Measurements from ENCODE around the gene FCER1G. TPM values are rescaled to one million over a fixed set of nuclear protein-coding genes. Genes with fewer than 3 reads are reported as not detected.

FCER1G gene
- total and polyA plus RNA-seq, 2 donors (not counting 3 experiments of a cell fraction or from before 2014, with no cell fraction given) = 1.1 to 1.6 TPM

- H3K27ac ChIP-seq (ENCODE audit: insufficient read depth, low read depth, low read length) = peak overlapping the region; percentile 98
- no TSS peak for BruUV-seq (replicated peaks)
- peak overlapping the region; percentile 47 for H3K4me2 ChIP-seq (ENCODE audit: insufficient read depth, low read length)
- dilution Hi-C loops (cut with MboI; ENCODE audit: extremely low pct_ligation_motif_present, low sequenced_read_pairs) = no loop called here
- H4K20me1 ChIP-seq (replicated peaks; ENCODE audit: control insufficient read depth, extremely low read depth, insufficient read depth, low read length) = no peaks in the 10 kb centered on the region
- TF ChIP-seq GATA2 (IDR thresholded peaks at IDR 0.05; ENCODE audit: insufficient read depth, insufficient read length, low read depth, low read length) (peak; percentile 80), MAX (IDR thresholded peaks at IDR 0.05; ENCODE audit: insufficient read depth, insufficient read length) (no peak)
- no peaks in the 10 kb centered on the region for H3K9me1 ChIP-seq (replicated peaks; ENCODE audit: control insufficient read depth, extremely low read depth, insufficient read depth, low read length)
- no peaks in the 10 kb centered on the region for H3K9me3 ChIP-seq (replicated peaks; ENCODE audit: control insufficient read depth, insufficient read depth, low read length)
- POLR2A ChIA-PET = interaction anchor here (0.9 kb wide), 1 partner anchor 25 kb away, joined by 4 read pairs; no protein-coding TSS in a partner anchor
- DNase-seq (ENCODE audit: low read depth, low spot score) (peak; percentile 59), FAIRE-seq (no peak)
- no peaks in the 10 kb centered on the region for H3K36me3 ChIP-seq (ENCODE audit: control insufficient read depth in 2 of 2, extremely low read depth in 1 of 2, insufficient read depth in 2 of 2, low read length in 2 of 2)
- H3K9ac ChIP-seq (replicated peaks; ENCODE audit: extremely low read depth, insufficient read depth, low read length) = peak overlapping the region; percentile 75
- no peak overlapping the region for H3K4me3 ChIP-seq (replicated peaks in 1 of 3; ENCODE audit: insufficient read depth in 1 of 3, low read depth in 1 of 3, low read length in 3 of 3)
- peaks cover 60% of the 10 kb centered on the region for H3K4me1 ChIP-seq (ENCODE audit: control insufficient read depth, extremely low read depth, insufficient read depth, low read length)
- no peak overlapping the region for H2AFZ ChIP-seq (ENCODE audit: low read depth, low read length)
- H3K79me2 ChIP-seq (ENCODE audit: control insufficient read depth, insufficient read depth, low read length) = peaks cover 58% of the 10 kb centered on the region
- CTCF ChIA-PET = interaction anchor here (2.9 to 3.2 kb wide), 2 partner anchors 9 to 34 kb away, joined by 10 to 18 read pairs; partner anchors contain the start of gene PPOX
- no peaks in the 10 kb centered on the region for H3K27me3 ChIP-seq (ENCODE audit: control insufficient read depth in 2 of 2, insufficient read depth in 2 of 2, low read length in 2 of 2)
- intact Hi-C loops (cut with micrococcal nuclease) = loop anchor here (1.0 kb wide), 1 partner anchor 15 kb away; no protein-coding TSS in a partner anchor
Observed at GRCh38 chr1:161200421-161200991, 14.6 kb upstream of the FCER1G start.

GRCh38 chr1:161200992-161201835 is 13.9 kb upstream of the FCER1G start:
- Histone ChIP-seq H3K4me2 (ENCODE audit: insufficient read depth, low read length) (peak overlapping the region; percentile 47), H3K79me2 (ENCODE audit: control insufficient read depth, insufficient read depth, low read length) (peaks cover 55% of the 10 kb centered on the region), H3K36me3 (ENCODE audit: control insufficient read depth in 2 of 2, extremely low read depth in 1 of 2, insufficient read depth in 2 of 2, low read length in 2 of 2) (no peaks in the 10 kb centered on the region), H3K27ac (ENCODE audit: insufficient read depth, low read depth, low read length) (peak overlapping the region; percentile 98), H3K4me1 (ENCODE audit: control insufficient read depth, extremely low read depth, insufficient read depth, low read length) (peaks cover 60% of the 10 kb centered on the region), H3K9me1 (replicated peaks; ENCODE audit: control insufficient read depth, extremely low read depth, insufficient read depth, low read length) (no peaks in the 10 kb centered on the region), H3K9ac (replicated peaks; ENCODE audit: extremely low read depth, insufficient read depth, low read length) (peak overlapping the region; percentile 75), H3K4me3 (replicated peaks in 1 of 3; ENCODE audit: insufficient read depth in 1 of 3, low read depth in 1 of 3, low read length in 3 of 3) (peak overlapping the region in 1 of 3 experiments; percentile 7), H3K9me3 (replicated peaks; ENCODE audit: control insufficient read depth, insufficient read depth, low read length) (no peaks in the 10 kb centered on the region), H4K20me1 (replicated peaks; ENCODE audit: control insufficient read depth, extremely low read depth, insufficient read depth, low read length) (no peaks in the 10 kb centered on the region), H2AFZ (ENCODE audit: low read depth, low read length) (no peak overlapping the region), H3K27me3 (ENCODE audit: control insufficient read depth in 2 of 2, insufficient read depth in 2 of 2, low read length in 2 of 2) (no peaks in the 10 kb centered on the region)
- intact Hi-C loops (cut with micrococcal nuclease) (loop anchor here (1.0 kb wide), 2 partner anchors 16 to 35 kb away; partner anchors contain the start of gene PPOX), dilution Hi-C loops (cut with MboI; ENCODE audit: extremely low pct_ligation_motif_present, low sequenced_read_pairs) (no loop called here)
- FAIRE-seq (no peak), DNase-seq (ENCODE audit: low read depth, low spot score) (peak; percentile 87)
- peak; percentile 84 for TF ChIP-seq FOS (IDR thresholded peaks at IDR 0.05; ENCODE audit: borderline replicate concordance, insufficient read depth, low read length)
- TF ChIP-seq EZH2 (IDR thresholded peaks at IDR 0.05; ENCODE audit: borderline replicate concordance, low read depth, low read length, severe bottlenecking) = no peak
- peak; percentile 83 for TF ChIP-seq POLR2AphosphoS5 (IDR thresholded peaks at IDR 0.05; ENCODE audit: insufficient read depth, low read depth, low read length)
- TF ChIP-seq JUN (IDR thresholded peaks at IDR 0.05; ENCODE audit: borderline replicate concordance, insufficient read depth, insufficient read length, low read depth) = peak; percentile 57
- TF ChIP-seq GATA2 (IDR thresholded peaks at IDR 0.05; ENCODE audit: insufficient read depth, insufficient read length, low read depth, low read length) = peak; percentile 47
- no peak for TF ChIP-seq MYC (IDR thresholded peaks at IDR 0.05; ENCODE audit: low read depth, low read length)
- TF ChIP-seq POLR2A (IDR thresholded peaks at IDR 0.05; ENCODE audit: low read depth, low read length) = no peak
- BruUV-seq (replicated peaks) = no TSS peak
- ChIA-PET POLR2A (interaction anchor here (0.8 to 1.7 kb wide), 6 partner anchors 12 to 112 kb away, joined by 3 to 15 read pairs (median 4); partner anchors contain the start of genes B4GALT3, PPOX and TOMM40L), CTCF (interaction anchor here (0.9 to 5.1 kb wide), 13 partner anchors 7 to 181 kb away, joined by 3 to 28 read pairs (median 5); partner anchors contain the start of genes B4GALT3, PPOX and TOMM40L)

Measured in endothelial cell of umbilical vein (primary cell).